GM18867 (cell line): ENCODE data around the gene CIZ1.

Source experiments
- ATAC-seq: cut with Tn5 transposase; IDR thresholded peaks from one replicate; pipeline ENCODE4 v1.9.1; 2021; ENCODE audit warnings: mild to moderate bottlenecking, moderate library complexity; ENCODE audit not compliant: unreplicated experiment

The CIZ1 gene

GRCh38 chr9:128127990-128128835, 63.2 kb downstream of the CIZ1 start:
- peak; percentile 72 for ATAC-seq

GRCh38 chr9:128127568-128127989, 63.8 kb downstream of the CIZ1 start, which contains the start of gene PTGES2:
Gene PTGES2 (minus strand): TSS chr9:128127729. CDS start chr9:128127717, 12 bp downstream.
- ATAC-seq = peak; percentile 56

- ATAC-seq = no peak
Measured at GRCh38 chr9:128125580-128126354, 65.6 kb downstream of the CIZ1 start.

GRCh38 chr9:128124873-128125579, 66.3 kb downstream of the CIZ1 start:
- no peak for ATAC-seq

GRCh38 chr9:128124451-128124850, 66.9 kb downstream of the CIZ1 start:
- no peak for ATAC-seq

- ATAC-seq = no peak
Measured at GRCh38 chr9:128123451-128124080, 67.8 kb downstream of the CIZ1 start.

- ATAC-seq = no peak
Measured at GRCh38 chr9:128122809-128123175, 68.6 kb downstream of the CIZ1 start.

- ATAC-seq = no peak
Measured at GRCh38 chr9:128121924-128122808, 69.2 kb downstream of the CIZ1 start.

GRCh38 chr9:128121466-128121810, 69.9 kb downstream of the CIZ1 start:
- no peak for ATAC-seq

GRCh38 chr9:128120741-128121465, 70.5 kb downstream of the CIZ1 start:
- no peak for ATAC-seq

- no peak for ATAC-seq
Measured at GRCh38 chr9:128120061-128120740, 71.2 kb downstream of the CIZ1 start.

- no peak for ATAC-seq
Measured at GRCh38 chr9:128118971-128119665, 72.3 kb downstream of the CIZ1 start.

- ATAC-seq = no peak
Measured at GRCh38 chr9:128118472-128118857, 72.9 kb downstream of the CIZ1 start.

GRCh38 chr9:128117613-128118471, 73.5 kb downstream of the CIZ1 start:
- peak; percentile 45 for ATAC-seq

- no peak for ATAC-seq
Measured at GRCh38 chr9:128116104-128117083, 75.0 kb downstream of the CIZ1 start.
